GM21367 (cell line): ENCODE measurements around the gene DTD1.

Experiments used
- ATAC-seq: cut with Tn5 transposase; IDR thresholded peaks from one replicate; pipeline ENCODE4 v1.9.1; 2021; ENCODE audit not compliant: unreplicated experiment

The DTD1 gene, protein sequence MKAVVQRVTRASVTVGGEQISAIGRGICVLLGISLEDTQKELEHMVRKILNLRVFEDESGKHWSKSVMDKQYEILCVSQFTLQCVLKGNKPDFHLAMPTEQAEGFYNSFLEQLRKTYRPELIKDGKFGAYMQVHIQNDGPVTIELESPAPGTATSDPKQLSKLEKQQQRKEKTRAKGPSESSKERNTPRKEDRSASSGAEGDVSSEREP

GRCh38 chr20:18587665-18588573, at the start of gene DTD1:
DTD1 (plus strand) TSS chr20:18588054; CDS start chr20:18588073, 19 bp downstream.
- ATAC-seq = peak; percentile 91

- no peak for ATAC-seq
These were observed 46.1 kb upstream of the DTD1 start for GRCh38 chr20:18541741-18542140.

GRCh38 chr20:18543216-18543615, 44.6 kb upstream of the DTD1 start:
- no peak for ATAC-seq

- ATAC-seq = no peak
These were observed 43.9 kb upstream of the DTD1 start for GRCh38 chr20:18543932-18544331.

DNA sequence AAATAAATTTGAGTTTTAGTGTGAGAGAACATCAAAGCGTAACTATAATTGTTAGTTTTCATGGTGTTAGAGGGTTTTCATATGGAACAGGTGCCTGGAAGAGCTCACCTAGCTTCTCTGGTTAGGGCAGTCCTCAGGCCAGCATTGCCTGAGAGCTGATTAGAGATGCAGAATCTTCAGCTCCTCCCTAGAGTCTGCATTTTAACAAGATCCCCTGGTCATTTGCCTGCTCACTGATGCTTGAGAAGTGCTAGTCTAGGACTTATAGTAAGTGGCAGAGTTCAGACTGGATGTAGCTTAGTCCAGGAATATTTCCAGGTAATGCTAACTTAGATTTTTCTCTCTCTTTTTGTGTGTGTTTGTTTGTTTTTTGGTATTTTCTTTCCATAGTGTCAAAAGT, 42.3 kb upstream of the DTD1 start:
- ATAC-seq = no peak

GRCh38 chr20:18548465-18548864, 39.4 kb upstream of the DTD1 start:
- ATAC-seq = no peak

GRCh38 chr20:18553746-18554145, 34.1 kb upstream of the DTD1 start:
- no peak for ATAC-seq

DNA sequence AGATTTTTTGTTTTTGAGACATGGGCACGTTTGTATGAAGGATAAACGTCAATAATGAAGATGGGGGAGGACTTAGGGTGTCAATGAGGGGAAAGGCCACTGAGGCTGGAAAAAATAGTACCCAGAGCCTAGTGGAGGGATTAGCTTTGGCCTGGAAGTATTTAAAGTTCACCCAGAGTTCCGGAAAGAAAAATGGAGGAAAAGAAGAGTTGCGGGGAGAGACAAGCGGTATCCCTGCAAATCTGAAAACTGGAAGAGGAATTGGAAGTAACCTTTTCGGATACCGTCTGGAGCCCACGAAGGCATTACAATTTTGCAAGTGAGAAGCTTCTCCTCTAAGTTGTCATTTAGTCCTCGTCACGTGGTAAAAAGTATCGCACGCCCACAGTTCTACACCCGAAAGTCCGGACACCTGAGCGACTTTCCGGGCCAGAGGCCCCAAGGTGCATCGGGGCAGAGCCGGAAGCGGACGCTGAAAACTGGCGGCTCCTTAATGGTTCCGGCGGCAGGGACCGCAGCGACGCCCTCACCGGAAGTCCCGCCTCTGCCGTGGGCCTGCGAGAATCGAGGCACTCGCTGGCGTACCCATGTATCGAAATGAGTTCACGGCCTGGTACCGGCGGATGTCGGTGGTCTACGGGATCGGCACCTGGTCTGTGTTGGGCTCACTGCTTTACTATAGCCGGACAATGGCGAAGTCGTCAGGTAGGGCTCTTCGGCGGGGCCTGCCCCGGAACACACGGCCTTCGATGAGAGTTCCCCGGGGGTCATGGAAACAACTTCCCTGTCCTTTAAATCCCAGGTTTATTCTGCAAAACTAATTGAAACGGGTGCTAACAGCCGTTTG, 20.7 kb upstream of the DTD1 start, which contains the start of gene SMIM26:
Gene SMIM26 (plus strand): TSS at position 541 of the 847 bp plus-strand sequence. CDS start 47 bp downstream, at position 588.
- ATAC-seq = peak; percentile 98

DNA sequence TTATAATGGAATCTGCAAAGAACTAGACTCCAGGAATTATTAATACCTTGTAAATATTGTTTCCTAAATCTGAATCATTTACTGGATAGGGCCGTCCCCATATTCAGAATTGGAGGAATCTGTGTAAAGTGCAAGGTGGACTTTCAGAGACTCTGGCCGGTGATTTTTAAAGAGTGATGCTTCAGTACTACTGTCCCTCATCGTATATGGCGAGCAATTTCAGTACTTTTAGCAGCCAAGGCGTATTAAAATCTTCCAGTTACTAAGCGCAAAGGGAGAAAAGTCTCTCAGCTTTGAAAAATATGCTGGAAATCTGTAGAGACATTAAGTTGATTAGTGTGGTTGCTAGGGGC, 20.1 kb upstream of the DTD1 start:
- no peak for ATAC-seq

DNA sequence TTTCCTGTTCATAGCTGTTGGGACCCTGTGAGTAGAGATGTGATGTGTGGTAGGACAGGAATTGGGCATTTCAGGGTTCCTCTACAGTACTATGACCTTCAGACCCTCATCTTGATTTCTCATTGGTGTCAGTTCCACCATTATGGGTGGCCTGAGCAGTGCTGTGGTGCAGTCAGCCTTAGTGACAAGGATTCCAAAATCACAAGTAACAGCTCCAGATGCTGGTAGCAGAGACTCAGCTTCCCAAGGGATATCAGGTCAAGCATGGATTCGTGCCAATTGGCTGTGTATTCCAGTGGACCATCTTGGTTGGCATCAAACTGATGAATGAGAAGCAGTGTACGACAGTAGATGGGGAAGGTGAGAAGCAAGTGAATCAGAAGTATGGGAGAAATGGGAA, 16.8 kb upstream of the DTD1 start:
- no peak for ATAC-seq

- ATAC-seq = no peak
These were observed 16.3 kb upstream of the DTD1 start for GRCh38 chr20:18571578-18571977.

- ATAC-seq = no peak
These were observed 9.9 kb upstream of the DTD1 start for GRCh38 chr20:18577942-18578341.

DNA sequence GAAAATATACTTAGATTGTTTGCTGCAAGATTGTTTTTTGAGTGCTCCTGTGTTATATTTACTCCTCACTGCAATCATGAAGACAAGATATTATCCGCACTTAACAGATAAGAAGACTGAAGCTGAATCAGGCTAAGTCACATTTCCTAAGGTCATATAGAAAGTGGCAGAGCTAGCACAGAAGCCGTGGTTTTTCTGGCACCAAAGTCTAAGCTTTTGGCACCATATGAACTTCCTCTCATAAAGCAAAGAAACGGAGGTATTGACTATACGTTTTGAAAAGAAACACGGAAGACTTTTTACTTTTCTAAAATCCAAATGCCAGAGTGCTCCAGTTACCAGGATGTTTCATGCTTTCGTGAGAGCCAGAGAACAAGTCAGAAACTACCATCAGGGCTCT, 9.3 kb upstream of the DTD1 start:
- no peak for ATAC-seq

DNA sequence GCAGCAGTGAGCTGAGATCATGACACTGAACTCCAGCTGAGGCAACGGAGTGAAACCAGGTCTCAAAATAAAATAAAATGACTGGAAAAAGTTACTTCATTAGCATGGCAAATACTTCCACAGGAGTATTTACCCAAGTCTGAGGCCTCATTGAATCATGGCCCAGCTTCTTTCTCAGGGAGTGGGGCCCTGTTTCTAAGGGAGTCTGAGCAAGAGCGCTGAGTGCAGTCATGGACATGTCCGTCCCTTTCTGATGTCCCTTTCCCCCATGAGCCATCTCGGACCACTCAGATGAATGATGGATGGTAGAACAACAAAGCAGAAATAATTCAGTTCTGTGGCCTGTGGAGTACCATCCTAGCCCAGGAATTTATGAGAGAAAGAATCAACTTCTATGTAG, 7.8 kb upstream of the DTD1 start:
- ATAC-seq = no peak

DNA sequence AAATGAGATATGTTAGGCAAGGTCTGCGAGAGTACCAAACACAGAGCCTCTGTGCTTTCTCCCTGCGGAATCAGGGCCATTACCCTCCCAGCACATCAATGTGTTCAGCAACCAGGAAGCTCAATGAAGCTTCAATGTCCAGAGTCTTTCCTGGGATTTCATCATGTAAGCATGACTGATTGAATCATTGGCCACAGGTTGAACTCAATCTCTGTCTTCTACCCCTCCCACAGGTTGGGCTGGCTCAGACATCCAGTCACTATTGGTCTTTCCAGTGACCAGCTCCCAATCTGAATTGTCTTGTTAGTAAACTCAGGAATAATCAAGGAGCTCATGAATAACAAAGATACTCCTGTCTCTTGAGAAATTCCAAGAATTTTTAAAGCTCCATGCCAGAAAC, 2.7 kb upstream of the DTD1 start:
- ATAC-seq = no peak

GRCh38 chr20:18588574-18588933, 700 bp downstream of the DTD1 start:
- ATAC-seq = no peak

- ATAC-seq = no peak
These were observed 2.3 kb downstream of the DTD1 start for GRCh38 chr20:18589941-18590674.

- no peak for ATAC-seq
These were observed 8.4 kb downstream of the DTD1 start for GRCh38 chr20:18596270-18596669.

- ATAC-seq = no peak
These were observed 21.9 kb downstream of the DTD1 start for GRCh38 chr20:18609741-18610140.

GRCh38 chr20:18611492-18611891, 23.6 kb downstream of the DTD1 start:
- ATAC-seq = no peak

- ATAC-seq = no peak
These were observed 25.7 kb downstream of the DTD1 start for GRCh38 chr20:18613553-18613952.
